ENCODE measurements around the gene MUC6. TPM values are rescaled to one million over a fixed set of nuclear protein-coding genes. Genes with fewer than 3 reads are reported as not detected.

The MUC6 gene
- total RNA-seq, 1 experiment from 2014 or later = not detected

DNA sequence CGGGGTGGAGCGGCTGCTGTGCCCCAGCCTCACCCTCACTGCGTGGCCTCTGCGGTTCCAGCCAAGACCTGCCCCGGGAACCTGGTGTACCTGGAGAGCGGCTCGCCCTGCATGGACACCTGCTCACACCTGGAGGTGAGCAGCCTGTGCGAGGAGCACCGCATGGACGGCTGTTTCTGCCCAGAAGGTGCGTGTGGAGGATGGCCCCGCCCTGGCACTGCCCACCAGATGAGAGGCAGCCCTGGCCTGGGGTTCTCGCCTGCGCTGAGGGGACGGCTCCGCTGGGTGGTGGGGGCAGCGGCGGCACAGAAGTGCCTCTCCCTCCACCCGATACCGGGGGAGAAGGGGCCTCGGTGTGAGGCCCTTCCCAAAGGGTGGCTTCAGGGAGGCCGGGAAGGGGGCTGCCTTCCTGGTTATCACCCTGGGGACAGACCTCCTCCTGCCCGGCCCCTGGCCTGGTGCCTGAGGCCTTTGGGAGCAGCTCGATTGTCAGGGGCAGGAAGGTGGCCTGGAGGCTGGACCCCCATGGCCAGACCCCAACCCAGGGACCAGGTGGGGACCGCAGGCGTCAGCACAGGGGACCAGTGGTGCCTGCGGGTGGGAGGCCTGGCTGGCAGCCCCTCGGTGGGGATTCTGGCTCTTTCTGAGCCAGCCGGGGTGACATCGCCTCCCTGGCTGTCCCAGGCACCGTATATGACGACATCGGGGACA lies 45.2 kb upstream of the MUC6 start:
- no peak overlapping the region for H2BK20ac ChIP-seq (ENCODE audit: low read depth, low read length, poor library complexity, severe bottlenecking)
- H3K27ac ChIP-seq (ENCODE audit: insufficient read length, low read depth, low read length) = no peak overlapping the region
- H3K4ac ChIP-seq (ENCODE audit: low read depth, low read length) = no peak overlapping the region
- no peak overlapping the region for H4K8ac ChIP-seq (replicated peaks; ENCODE audit: insufficient read length, low read depth, low read length)
- Mint-ChIP-seq H3K4me3 (no peak overlapping the region), H3K27me3 (ENCODE audit: low read depth) (no peaks in the 10 kb centered on the region; the same call in 1 of the 2 replicates), H3K27ac (no peak overlapping the region), H3K4me1 (no peaks in the 10 kb centered on the region), H3K9me3 (no peaks in the 10 kb centered on the region), H3K36me3 (ENCODE audit: insufficient read depth in 1 of 3, low read depth in 3 of 3) (no peaks in the 10 kb centered on the region)
- no peak overlapping the region for H3K9ac ChIP-seq (ENCODE audit: extremely low read depth, insufficient read length, low read length)
- H3K9me3 ChIP-seq (ENCODE audit: control insufficient read depth, low read depth, low read length) = no peaks in the 10 kb centered on the region
- no peak overlapping the region; the same call in 1 of the 2 replicates for H3K14ac ChIP-seq (ENCODE audit: insufficient read depth, low read length)
- H3K18ac ChIP-seq (ENCODE audit: insufficient read length, low read depth, low read length) = no peak overlapping the region
- no peak overlapping the region for H2BK120ac ChIP-seq (ENCODE audit: low read depth, low read length, poor library complexity, severe bottlenecking)
- DNase-seq = no peak
- no peak overlapping the region for H3K56ac ChIP-seq (ENCODE audit: insufficient read length, low read depth, low read length)
- H4K20me1 ChIP-seq (ENCODE audit: control insufficient read depth, insufficient read depth, insufficient read length) = no peaks in the 10 kb centered on the region
- TF ChIP-seq, protein P1, sequence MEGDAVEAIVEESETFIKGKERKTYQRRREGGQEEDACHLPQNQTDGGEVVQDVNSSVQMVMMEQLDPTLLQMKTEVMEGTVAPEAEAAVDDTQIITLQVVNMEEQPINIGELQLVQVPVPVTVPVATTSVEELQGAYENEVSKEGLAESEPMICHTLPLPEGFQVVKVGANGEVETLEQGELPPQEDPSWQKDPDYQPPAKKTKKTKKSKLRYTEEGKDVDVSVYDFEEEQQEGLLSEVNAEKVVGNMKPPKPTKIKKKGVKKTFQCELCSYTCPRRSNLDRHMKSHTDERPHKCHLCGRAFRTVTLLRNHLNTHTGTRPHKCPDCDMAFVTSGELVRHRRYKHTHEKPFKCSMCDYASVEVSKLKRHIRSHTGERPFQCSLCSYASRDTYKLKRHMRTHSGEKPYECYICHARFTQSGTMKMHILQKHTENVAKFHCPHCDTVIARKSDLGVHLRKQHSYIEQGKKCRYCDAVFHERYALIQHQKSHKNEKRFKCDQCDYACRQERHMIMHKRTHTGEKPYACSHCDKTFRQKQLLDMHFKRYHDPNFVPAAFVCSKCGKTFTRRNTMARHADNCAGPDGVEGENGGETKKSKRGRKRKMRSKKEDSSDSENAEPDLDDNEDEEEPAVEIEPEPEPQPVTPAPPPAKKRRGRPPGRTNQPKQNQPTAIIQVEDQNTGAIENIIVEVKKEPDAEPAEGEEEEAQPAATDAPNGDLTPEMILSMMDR (conservative IDR thresholded peaks at IDR 0.05) = no peak
- no peak overlapping the region for H3K23ac ChIP-seq (ENCODE audit: insufficient read length, low read depth, low read length)
- no peak overlapping the region for H2BK12ac ChIP-seq (ENCODE audit: insufficient read length, low read depth, low read length)
- H2AFZ ChIP-seq (ENCODE audit: low read length) = no peak overlapping the region
- WGBS (ENCODE audit: extremely low coverage, insufficient read length, low lambda C conversion rate) = no CpG with 5 or more reads among the region's 33 CpGs
- no peak overlapping the region for H4K5ac ChIP-seq (ENCODE audit: insufficient read length, low read depth, low read length)
- H3K79me1 ChIP-seq (ENCODE audit: insufficient read depth, low read depth, low read length, poor library complexity, severe bottlenecking) = no peaks in the 10 kb centered on the region
- no peaks in the 10 kb centered on the region for H3K79me2 ChIP-seq (ENCODE audit: insufficient read depth, low read length)
- H4K91ac ChIP-seq (ENCODE audit: insufficient read length, low read depth, low read length) = no peak overlapping the region
- H2BK5ac ChIP-seq (ENCODE audit: insufficient read length, low read length) = no peak overlapping the region
- H3K23me2 ChIP-seq (ENCODE audit: insufficient read length, low read depth, low read length, poor library complexity, severe bottlenecking) = no peaks in the 10 kb centered on the region
- H3K4me1 ChIP-seq (ENCODE audit: insufficient read depth, low read length) = no peaks in the 10 kb centered on the region
- H2BK15ac ChIP-seq (ENCODE audit: low read depth, low read length) = no peak overlapping the region
- no peak overlapping the region for H3T11ph ChIP-seq (ENCODE audit: low read length)
- H3K4me2 ChIP-seq (ENCODE audit: insufficient read depth, insufficient read length, low read length) = no peak overlapping the region
- no peak overlapping the region for H2AK5ac ChIP-seq (ENCODE audit: insufficient read length, low read length)
- no peaks in the 10 kb centered on the region for H3K27me3 ChIP-seq (ENCODE audit: insufficient read depth, low read length)

Data from H9 (cell line).